Measurements from ENCODE around the gene USP7.
"Not testable (repeated sequence)": the region's sequence is repeated elsewhere in the genome, so short reads cannot be mapped to it uniquely, and the experiment has no call there.

The USP7 gene

GRCh38 chr16:8874388-8874787 is 89.3 kb downstream of the USP7 start:
- Histone ChIP-seq H3K4me3 (ENCODE audit: low read length) (no peak overlapping the region), H3K27me3 (ENCODE audit: control insufficient read depth, low read length) (no peaks in the 10 kb centered on the region), H3K4me1 (ENCODE audit: control insufficient read depth, low read length) (peaks cover 29% of the 10 kb centered on the region), H3F3A (ENCODE audit: control insufficient read depth, insufficient read depth) (peaks cover 12% of the 10 kb centered on the region), H3K36me3 (ENCODE audit: control insufficient read depth, low read length) (no peaks in the 10 kb centered on the region), H3K4me2 (ENCODE audit: low read length) (no peak overlapping the region), H3K27ac (ENCODE audit: low read depth, low read length) (no peak overlapping the region), H3K9me3 (ENCODE audit: control insufficient read depth, insufficient read depth, low read length) (no peaks in the 10 kb centered on the region), H3K79me2 (ENCODE audit: control insufficient read depth, low read length) (no peaks in the 10 kb centered on the region), H4K20me1 (ENCODE audit: control insufficient read depth, insufficient read depth, low read depth, low read length) (no peaks in the 10 kb centered on the region), H3K9me2 (replicated peaks; ENCODE audit: control insufficient read depth, low read length) (no peaks in the 10 kb centered on the region)
- TF ChIP-seq CTCF (IDR thresholded peaks at IDR 0.05; ENCODE audit: low read depth, low read length, poor library complexity, severe bottlenecking) (no peak), EZH2phosphoT487 (IDR thresholded peaks at IDR 0.05; ENCODE audit: borderline replicate concordance, low read length) (no peak)

DNA sequence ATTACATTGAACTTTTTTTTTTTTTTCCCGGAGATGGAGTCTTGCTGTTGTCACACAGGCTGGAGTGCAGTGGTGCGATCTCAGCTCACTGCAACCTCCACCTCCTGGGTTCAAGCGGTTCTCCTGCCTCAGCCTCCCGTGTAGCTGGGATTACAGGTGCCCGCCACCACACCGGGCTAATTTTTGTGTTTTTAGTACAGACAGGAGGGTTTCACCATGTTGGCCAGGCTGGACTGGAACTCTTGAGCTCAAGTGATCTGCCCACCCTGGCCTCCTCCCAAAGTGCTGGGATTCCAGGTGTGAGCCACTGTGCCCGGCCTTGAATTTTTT is 89.9 kb downstream of the USP7 start:
- not testable (repeated sequence) for H3K79me2 ChIP-seq (ENCODE audit: control insufficient read depth, low read length); H3K27ac ChIP-seq (ENCODE audit: low read depth, low read length); H3K4me2 ChIP-seq (ENCODE audit: low read length); H3K27me3 ChIP-seq (ENCODE audit: control insufficient read depth, low read length); H4K20me1 ChIP-seq (ENCODE audit: control insufficient read depth, insufficient read depth, low read depth, low read length); H3K9me2 ChIP-seq (replicated peaks; ENCODE audit: control insufficient read depth, low read length); H3K4me3 ChIP-seq (ENCODE audit: low read length); H3K36me3 ChIP-seq (ENCODE audit: control insufficient read depth, low read length); H3K9me3 ChIP-seq (ENCODE audit: control insufficient read depth, insufficient read depth, low read length)
- peaks cover 12% of the 10 kb centered on the region for H3F3A ChIP-seq (ENCODE audit: control insufficient read depth, insufficient read depth)
- H3K4me1 ChIP-seq (ENCODE audit: control insufficient read depth, low read length) = peaks cover 32% of the 10 kb centered on the region

- H3K27me3 ChIP-seq (ENCODE audit: control insufficient read depth, low read length) = no peaks in the 10 kb centered on the region
- no peak overlapping the region for H3K27ac ChIP-seq (ENCODE audit: low read depth, low read length)
- no peaks in the 10 kb centered on the region for H3K9me3 ChIP-seq (ENCODE audit: control insufficient read depth, insufficient read depth, low read length)
- H3K4me2 ChIP-seq (ENCODE audit: low read length) = no peak overlapping the region
- no peaks in the 10 kb centered on the region for H3K9me2 ChIP-seq (replicated peaks; ENCODE audit: control insufficient read depth, low read length)
- no peak for TF ChIP-seq EZH2phosphoT487 (IDR thresholded peaks at IDR 0.05; ENCODE audit: borderline replicate concordance, low read length)
- TF ChIP-seq CTCF (IDR thresholded peaks at IDR 0.05; ENCODE audit: low read depth, low read length, poor library complexity, severe bottlenecking) = peak; percentile 41
- H3K4me3 ChIP-seq (ENCODE audit: low read length) = no peak overlapping the region
- H3K36me3 ChIP-seq (ENCODE audit: control insufficient read depth, low read length) = no peaks in the 10 kb centered on the region
- H4K20me1 ChIP-seq (ENCODE audit: control insufficient read depth, insufficient read depth, low read depth, low read length) = no peaks in the 10 kb centered on the region
- peaks cover 32% of the 10 kb centered on the region for H3K4me1 ChIP-seq (ENCODE audit: control insufficient read depth, low read length)
- H3K79me2 ChIP-seq (ENCODE audit: control insufficient read depth, low read length) = peaks cover under 1% of the 10 kb centered on the region; the same call in 1 of the 2 replicates
- peaks cover 12% of the 10 kb centered on the region for H3F3A ChIP-seq (ENCODE audit: control insufficient read depth, insufficient read depth)
Observed at GRCh38 chr16:8872967-8873865, 90.5 kb downstream of the USP7 start.

DNA sequence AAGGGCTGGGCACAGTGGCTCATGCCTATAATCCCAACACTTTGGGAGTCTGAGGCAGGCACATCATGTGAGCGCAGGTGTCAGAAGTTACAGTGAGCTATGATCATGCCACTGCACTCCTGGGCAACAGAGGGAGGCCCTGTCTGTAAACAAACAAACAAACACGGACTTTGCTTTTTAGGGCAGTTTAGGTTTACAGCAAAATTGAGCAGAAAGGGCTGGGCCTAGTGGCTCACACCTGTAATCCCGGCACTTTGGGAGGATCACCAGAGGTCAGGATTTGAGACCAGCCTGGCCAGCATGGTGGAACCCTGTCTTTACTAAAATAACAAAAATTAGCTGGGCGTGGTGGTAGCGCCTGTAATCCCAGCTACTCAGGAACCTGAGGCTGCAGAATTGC is 91.6 kb downstream of the USP7 start:
- Histone ChIP-seq H3K27ac (ENCODE audit: low read depth, low read length) (no peak overlapping the region), H3K79me2 (ENCODE audit: control insufficient read depth, low read length) (peaks cover 11% of the 10 kb centered on the region), H3K9me3 (ENCODE audit: control insufficient read depth, insufficient read depth, low read length) (no peaks in the 10 kb centered on the region), H3K36me3 (ENCODE audit: control insufficient read depth, low read length) (peaks cover 10% of the 10 kb centered on the region), H3F3A (ENCODE audit: control insufficient read depth, insufficient read depth) (peaks cover 12% of the 10 kb centered on the region), H3K4me2 (ENCODE audit: low read length) (no peak overlapping the region), H3K9me2 (replicated peaks; ENCODE audit: control insufficient read depth, low read length) (no peaks in the 10 kb centered on the region), H3K4me1 (ENCODE audit: control insufficient read depth, low read length) (peaks cover 35% of the 10 kb centered on the region), H3K27me3 (ENCODE audit: control insufficient read depth, low read length) (no peaks in the 10 kb centered on the region), H3K4me3 (ENCODE audit: low read length) (no peak overlapping the region), H4K20me1 (ENCODE audit: control insufficient read depth, insufficient read depth, low read depth, low read length) (no peaks in the 10 kb centered on the region)
- no peak for TF ChIP-seq EZH2phosphoT487 (IDR thresholded peaks at IDR 0.05; ENCODE audit: borderline replicate concordance, low read length)
- TF ChIP-seq CTCF (IDR thresholded peaks at IDR 0.05; ENCODE audit: low read depth, low read length, poor library complexity, severe bottlenecking) = no peak

- not testable (repeated sequence) for H3K9me2 ChIP-seq (replicated peaks; ENCODE audit: control insufficient read depth, low read length); H3K4me3 ChIP-seq (ENCODE audit: low read length); H3K27ac ChIP-seq (ENCODE audit: low read depth, low read length); H3K27me3 ChIP-seq (ENCODE audit: control insufficient read depth, low read length); H4K20me1 ChIP-seq (ENCODE audit: control insufficient read depth, insufficient read depth, low read depth, low read length); H3K9me3 ChIP-seq (ENCODE audit: control insufficient read depth, insufficient read depth, low read length)
- Histone ChIP-seq H3K4me2 (ENCODE audit: low read length) (peak overlapping the region; percentile 67), H3F3A (ENCODE audit: control insufficient read depth, insufficient read depth) (peaks cover 12% of the 10 kb centered on the region), H3K79me2 (ENCODE audit: control insufficient read depth, low read length) (peaks cover 33% of the 10 kb centered on the region), H3K4me1 (ENCODE audit: control insufficient read depth, low read length) (peaks cover 57% of the 10 kb centered on the region), H3K36me3 (ENCODE audit: control insufficient read depth, low read length) (peaks cover 18% of the 10 kb centered on the region)
Observed at GRCh38 chr16:8869988-8870241, 93.8 kb downstream of the USP7 start.
